A673 (cell line): ENCODE results near the gene CD3E.

Experiments used
- CTCF ChIP-seq: fragments of 300-800, 200-600 bp; sonication (generic); conservative IDR thresholded peaks from 2 replicates; pipeline ENCODE4 v1.5.1; 2017; ENCODE audit warnings: low read depth, mild to moderate bottlenecking, antibody characterized with exemption, low read length, moderate library complexity, mixed read lengths
- EZH2 ChIP-seq: fragments of 200-600 bp; sonication (generic); IDR thresholded peaks from 2 replicates; pipeline ENCODE4 v1.6.1; 2017; ENCODE audit warnings: borderline replicate concordance, low read depth, mild to moderate bottlenecking, mixed read lengths, antibody characterized with exemption, low read length; ENCODE audit not compliant: poor library complexity, severe bottlenecking

GRCh38 chr11:118304227-118304567, 333 bp upstream of the CD3E start:
- no peak for TF ChIP-seq CTCF
- no peak for TF ChIP-seq EZH2
